HepG2 (cell line): Measurements from ENCODE around the gene MRPS18C. TPM values are rescaled to one million over a fixed set of nuclear protein-coding genes. Genes with fewer than 3 reads are reported as not detected.

Experiments
- BORCS8-MEF2B ChIP-seq: sonication (generic); formaldehyde crosslinking; IDR thresholded peaks from 2 replicates; pipeline ENCODE4 v1.8.0; 2022; ENCODE audit warnings: mild to moderate bottlenecking, missing genetic modification reagents
- CCAR2 ChIP-seq: fragments of 200-400 bp; formaldehyde crosslinking; optimal IDR thresholded peaks from 2 replicates; pipeline ENCODE3; 2018; ENCODE audit warnings: low read depth, mild to moderate bottlenecking, low read length, moderate library complexity
- CTCF ChIP-seq: sonication (generic); formaldehyde crosslinking; IDR thresholded peaks from 2 replicates; pipeline ENCODE4 v1.5.0; 2020; ENCODE audit warnings: mild to moderate bottlenecking, missing genetic modification reagents, moderate library complexity
- FLYWCH1 ChIP-seq: sonication (generic); formaldehyde crosslinking; IDR thresholded peaks from 2 replicates; pipeline ENCODE4 v1.8.1; 2023; ENCODE audit warnings: mild to moderate bottlenecking, missing genetic modification reagents
- KIAA2018 ChIP-seq: sonication (generic); formaldehyde crosslinking; IDR thresholded peaks from 2 replicates; pipeline ENCODE4 v1.5.0; 2020; ENCODE audit warnings: mild to moderate bottlenecking, missing genetic modification reagents, borderline replicate concordance
- RBFOX2 ChIP-seq: fragments of 200-400 bp; formaldehyde crosslinking; IDR thresholded peaks from 2 replicates; pipeline ENCODE4 v1.6.1; 2017; ENCODE audit warnings: low read depth, mild to moderate bottlenecking, low read length
- RXRA ChIP-seq: sonication (generic); formaldehyde crosslinking; IDR thresholded peaks from 2 replicates; pipeline ENCODE4 v1.5.1; 2020; ENCODE audit warnings: missing genetic modification reagents
- SALL1 ChIP-seq: sonication (generic); formaldehyde crosslinking; IDR thresholded peaks from 2 replicates; pipeline ENCODE4 v1.8.0; 2022; ENCODE audit warnings: mild to moderate bottlenecking, missing genetic modification reagents
- TAF15 ChIP-seq: fragments of 200-400 bp; formaldehyde crosslinking; IDR thresholded peaks from one replicate; pipeline ENCODE4 v1.6.1; 2018; ENCODE audit warnings: mild to moderate bottlenecking, low read depth, low read length; ENCODE audit not compliant: poor library complexity, severe bottlenecking
- ZBTB42 ChIP-seq: sonication (generic); formaldehyde crosslinking; IDR thresholded peaks from 2 replicates; pipeline ENCODE4 v1.5.0; 2020; ENCODE audit warnings: mild to moderate bottlenecking, missing genetic modification reagents
- ZNF337 ChIP-seq: sonication (generic); formaldehyde crosslinking; IDR thresholded peaks from 2 replicates; pipeline ENCODE4 v1.5.1; 2020; ENCODE audit warnings: missing genetic modification reagents, low read depth, mild to moderate bottlenecking, borderline replicate concordance
- ZNF451 ChIP-seq: sonication (generic); formaldehyde crosslinking; IDR thresholded peaks from 2 replicates; pipeline ENCODE4 v1.5.0; 2020; ENCODE audit warnings: mild to moderate bottlenecking, missing genetic modification reagents
- ZNF605 ChIP-seq: sonication (generic); formaldehyde crosslinking; IDR thresholded peaks from 2 replicates; pipeline ENCODE4 v1.8.0; 2022; ENCODE audit warnings: mild to moderate bottlenecking, missing genetic modification reagents
- polyA plus RNA-seq, 8 experiments: library from polyadenylated mRNA; depleted of rRNA in 3 of 8; stranded (reverse) in 7 of 8; unstranded in 1 of 8; fragments of >200 nt; fragmentation: Illumina TruSeq in 4 of 8; extraction: Trizol in 4 of 8; gene quantifications; 2 replicates each; pipeline versions ENCODE4 v1.2.1 to v1.2.3, GENCODE V29; 2011 to 2016; ENCODE audit warnings: low read depth in 4 of 8, missing spikeins in 1 of 8, mixed read lengths in 1 of 8; ENCODE audit not compliant: insufficient read depth in 1 of 8
- total RNA-seq, 5 experiments: library from RNA; depleted of rRNA; stranded (reverse); fragments of >200 nt; fragmentation: Illumina TruSeq; extraction: Trizol; gene quantifications; 2 replicates each; pipeline ENCODE4 v1.2.3, GENCODE V29; 2016; ENCODE audit warnings: low read depth in 1 of 5

Gene MRPS18C
- total and polyA plus RNA-seq, 2 of the 13 experiments (the other 11 are each of a cell fraction or from before 2014, with no cell fraction given) = 45.4 to 124 TPM

GRCh38 chr4:83484500-83485461 is 28.9 kb downstream of the MRPS18C start, which contains the start of gene ABRAXAS1 (continued):
- TF ChIP-seq CTCF (CRISPR knock-in tag) (no peak), TAF15 (no peak), ZBTB42 (CRISPR knock-in tag) (peak; percentile 70; the same call in 1 of the 2 replicates), BORCS8-MEF2B (peak; percentile 96), ZNF337 (CRISPR knock-in tag) (no peak; the same call in 1 of the 2 replicates), RBFOX2 (peak; percentile 88), ZNF451 (CRISPR knock-in tag) (0 out of 2 replicates have a peak, but pooled peaks have one; percentile 83), CCAR2 (no peak), KIAA2018 (CRISPR knock-in tag) (no peak), SALL1 (CRISPR knock-in tag) (peak; percentile 92), ZNF605 (CRISPR knock-in tag) (peak; percentile 64; the same call in 1 of the 2 replicates), RXRA (peak; percentile 25; the same call in 1 of the 2 replicates), FLYWCH1 (CRISPR knock-in tag) (no peak)
